Psoas muscle (tissue), 8 donors: ENCODE results near the gene PRR29. TPM values are rescaled to one million over a fixed set of nuclear protein-coding genes. Genes with fewer than 3 reads are reported as not detected.
"Not testable (repeated sequence)": the region's sequence is repeated elsewhere in the genome, so short reads cannot be mapped to it uniquely, and the experiment has no call there.

ENCODE experiments used
- ATAC-seq, 4 donors: fragments of 200-7000 bp; cut with Tn5 transposase; one replicate each; pipeline ENCODE4 v1.9.1; 2020; ENCODE audit warnings: moderate library complexity in 3 of 4, mild to moderate bottlenecking in 2 of 4
- DNase-seq, 2 donors: peaks; one replicate each; pipeline ENCODE4 v3.0.0-alpha.2; 2020
- H3K27ac ChIP-seq: fragments of 200-600 bp; one replicate; pipeline ENCODE4 v1.8.0; 2022
- H3K27me3 ChIP-seq, 3 donors: fragments of 200-600 bp in 1 of 3; one replicate each; pipeline versions ENCODE4 v1.6.1 to v1.8.0; 2013 to 2022; ENCODE audit warnings: low read length in 2 of 3, mild to moderate bottlenecking in 2 of 3, moderate library complexity in 1 of 3; ENCODE audit not compliant: insufficient read depth in 3 of 3
- H3K36me3 ChIP-seq, 2 donors: fragments of 200-600 bp in 1 of 2; one replicate each; pipeline versions ENCODE4 v1.6.1 to v1.8.0; 2013 to 2022; ENCODE audit warnings: low read depth in 1 of 2, mild to moderate bottlenecking in 1 of 2, moderate library complexity in 1 of 2; ENCODE audit not compliant: insufficient read depth in 1 of 2
- H3K4me1 ChIP-seq: fragments of 200-600 bp; one replicate; pipeline ENCODE4 v1.8.0; 2022
- H3K4me3 ChIP-seq: fragments of 200-600 bp; one replicate; pipeline ENCODE4 v1.8.0; 2022; ENCODE audit warnings: mild to moderate bottlenecking
- H3K9me3 ChIP-seq: fragments of 200-600 bp; one replicate; pipeline ENCODE4 v1.8.0; 2022
- CTCF ChIP-seq: fragments of 200-600 bp; IDR thresholded peaks from one replicate; pipeline ENCODE4 v1.8.0; 2022; ENCODE audit warnings: antibody characterized with exemption
- WGBS, 3 donors: extraction: QIAGEN DNeasy Blood & Tissue Kit; methylation state at CpG; one replicate each; pipeline versions ENCODE4 v1.1.6 to v1.1.7; 2013; 5-methylcytosine and 5-hydroxymethylcytosine counted together
- intact Hi-C, 2 donors: fragments of 100-400 bp; cut with DNase I; formaldehyde crosslinking; loops; one replicate each; pipeline versions ENCODE4 v1.11.0 to v1.14.2; 2022
- polyA plus RNA-seq, 3 donors: library from polyadenylated mRNA; stranded (reverse); fragments of 200-250 nt; gene quantifications; one replicate each; pipeline ENCODE4 v1.2.3, GENCODE V29; 2013
- total RNA-seq, 4 donors: library from RNA; stranded (reverse); fragmentation: NEBNext Ultra II Directional in 2 of 4; extraction: Animal tissue kit (Norgen Biotek cat#: 25700) in 2 of 4; gene quantifications; one replicate each; pipeline versions ENCODE4 v1.2.1 to v1.2.4, GENCODE V29; 2021 to 2023
- donor health status: healthy with polysubstance abuse.
- donor health status: DM: no; HTN: no; CAD: no; lungs with moderate emphysema.
- donor health status: Bipolar disorder and iron deficiency.
- donor health status: healthy.
- donor health status: DM: yes; HTN: yes; CAD: no.
- donor health status: DM: no; HTN: no; CAD: no.
- donor health status: DM: no; HTN: no; CAD: no.
- donor health status: DM: yes; HTN: yes; CAD: no.

PRR29 gene
- total and polyA plus RNA-seq, 7 donors, result 0.09 to 0.47 (median 0.16) TPM; not detected in 1

- H3K36me3 ChIP-seq, result peaks cover 0 to 24% of the 10 kb centered on the region in 2 donors
- H3K4me3 ChIP-seq, result peak overlapping the region; percentile 31
- no peak for DNase-seq
- no peaks in the 10 kb centered on the region for H3K9me3 ChIP-seq
- peak overlapping the region; percentile 93 for H3K27ac ChIP-seq
- ATAC-seq, result peak in 3 of 4 donors; percentile 22 to 38 (median 27)
- intact Hi-C loops, result no loop called here
- TF ChIP-seq CTCF, result no peak
- no peaks in the 10 kb centered on the region for H3K27me3 ChIP-seq
- WGBS, 3 donors, result 8 to 17% (median 12%) methylated on average over 3 of the region's 3 CpGs
- peaks cover 87% of the 10 kb centered on the region for H3K4me1 ChIP-seq
Measured at GRCh38 chr17:63976702-63977101, 21.4 kb upstream of the PRR29 start.

- 37 to 61% (median 43%) methylated on average over 13 of the region's 13 CpGs for WGBS, 3 donors
- DNase-seq, result peak in 1 of 2 donors; percentile 53
- Histone ChIP-seq H3K9me3 (no peaks in the 10 kb centered on the region), H3K4me1 (peaks cover 94% of the 10 kb centered on the region), H3K4me3 (no peak overlapping the region), H3K27me3 (no peaks in the 10 kb centered on the region), H3K36me3 (peaks cover 0 to 14% of the 10 kb centered on the region in 2 donors), H3K27ac (peak overlapping the region; percentile 93)
- intact Hi-C loops, result no loop called here
- TF ChIP-seq CTCF, result no peak
- ATAC-seq, result no peak
Measured at GRCh38 chr17:63978272-63979200, 19.6 kb upstream of the PRR29 start.

- H3K4me3 ChIP-seq, ATAC-seq, DNase-seq, H3K27me3 ChIP-seq, intact Hi-C loops, H3K9me3 ChIP-seq: not testable (repeated sequence)
- 70 to 95% (median 72%) methylated on average over 2 of the region's 2 CpGs for WGBS, 3 donors
- peaks cover 0 to 12% of the 10 kb centered on the region in 2 donors for H3K36me3 ChIP-seq
- H3K4me1 ChIP-seq, result peaks cover 91% of the 10 kb centered on the region
- peak overlapping the region; percentile 93 for H3K27ac ChIP-seq
Measured at GRCh38 chr17:63982641-63983040, 15.5 kb upstream of the PRR29 start.

- TF ChIP-seq CTCF, result no peak
- WGBS, 3 donors, result 6 to 15% (median 7%) methylated on average over 7 of the region's 7 CpGs
- ATAC-seq, result no peak
- peak overlapping the region; percentile 93 for H3K27ac ChIP-seq
- H3K27me3 ChIP-seq, result no peaks in the 10 kb centered on the region
- peaks cover 86% of the 10 kb centered on the region for H3K4me1 ChIP-seq
- intact Hi-C loops, result no loop called here
- DNase-seq, result peak in 1 of 2 donors; percentile 63
- peaks cover 0 to 12% of the 10 kb centered on the region in 2 donors for H3K36me3 ChIP-seq
- no peaks in the 10 kb centered on the region for H3K9me3 ChIP-seq
- H3K4me3 ChIP-seq, result peak overlapping the region; percentile 15
Measured at GRCh38 chr17:63983320-63983719, 14.8 kb upstream of the PRR29 start.

GRCh38 chr17:63984236-63984635 is 13.9 kb upstream of the PRR29 start:
- no peaks in the 10 kb centered on the region for H3K27me3 ChIP-seq
- DNase-seq (peak in 1 of 2 donors; percentile 66), ATAC-seq (peak in 1 of 4 donors; percentile 8)
- intact Hi-C loops, result no loop called here
- 19 to 27% (median 24%) methylated on average over 5 of the region's 5 CpGs for WGBS, 3 donors
- TF ChIP-seq CTCF, result no peak
- peak overlapping the region; percentile 15 for H3K4me3 ChIP-seq
- no peaks in the 10 kb centered on the region for H3K9me3 ChIP-seq
- peak overlapping the region; percentile 93 for H3K27ac ChIP-seq
- peaks cover 77% of the 10 kb centered on the region for H3K4me1 ChIP-seq
- peaks cover 0 to 8% of the 10 kb centered on the region in 2 donors for H3K36me3 ChIP-seq
